Progenitor cell of endocrine pancreas (in vitro differentiated cells): ENCODE results near the gene PIPOX. TPM values are rescaled to one million over a fixed set of nuclear protein-coding genes. Genes with fewer than 3 reads are reported as not detected.

Source experiments
- DNase-seq: peaks from one replicate; pipeline ENCODE4 v3.0.0; 2021; ENCODE audit warnings: low spot score; ENCODE audit not compliant: unreplicated experiment
- H3K27ac Mint-ChIP-seq: 2 replicates; pipeline ENCODE4 v1.8.0; 2021; ENCODE audit warnings: mild to moderate bottlenecking, moderate library complexity, mixed read lengths
- H3K27me3 Mint-ChIP-seq: 2 replicates; pipeline ENCODE4 v1.8.0; 2021; ENCODE audit warnings: mixed read lengths
- H3K36me3 Mint-ChIP-seq: 2 replicates; pipeline ENCODE4 v1.8.0; 2022; ENCODE audit warnings: mixed read lengths; ENCODE audit not compliant: insufficient read depth
- H3K4me1 Mint-ChIP-seq: 2 replicates; pipeline ENCODE4 v1.8.0; 2021; ENCODE audit warnings: low read depth, mixed read lengths
- H3K4me3 Mint-ChIP-seq: 2 replicates; pipeline ENCODE4 v1.8.0; 2021; ENCODE audit warnings: low read depth, mild to moderate bottlenecking, moderate library complexity, mixed read lengths
- H3K9me3 Mint-ChIP-seq: 2 replicates; pipeline ENCODE4 v1.8.0; 2021; ENCODE audit warnings: low read depth, mixed read lengths
- total RNA-seq: library from RNA; stranded (reverse); gene quantifications from 2 replicates; pipeline ENCODE4 v1.2.1, GENCODE V29; 2021
- TF ChIP-seq, protein P1 (sequence below): fragments of 200-600 bp; sonication (generic); IDR thresholded peaks from one replicate; pipeline ENCODE4 v1.5.0; 2021; ENCODE audit warnings: antibody characterized with exemption, mild to moderate bottlenecking; ENCODE audit not compliant: unreplicated experiment

Gene PIPOX
- total RNA-seq, 1 donor from 2014 or later, result 5.3 TPM

DNA sequence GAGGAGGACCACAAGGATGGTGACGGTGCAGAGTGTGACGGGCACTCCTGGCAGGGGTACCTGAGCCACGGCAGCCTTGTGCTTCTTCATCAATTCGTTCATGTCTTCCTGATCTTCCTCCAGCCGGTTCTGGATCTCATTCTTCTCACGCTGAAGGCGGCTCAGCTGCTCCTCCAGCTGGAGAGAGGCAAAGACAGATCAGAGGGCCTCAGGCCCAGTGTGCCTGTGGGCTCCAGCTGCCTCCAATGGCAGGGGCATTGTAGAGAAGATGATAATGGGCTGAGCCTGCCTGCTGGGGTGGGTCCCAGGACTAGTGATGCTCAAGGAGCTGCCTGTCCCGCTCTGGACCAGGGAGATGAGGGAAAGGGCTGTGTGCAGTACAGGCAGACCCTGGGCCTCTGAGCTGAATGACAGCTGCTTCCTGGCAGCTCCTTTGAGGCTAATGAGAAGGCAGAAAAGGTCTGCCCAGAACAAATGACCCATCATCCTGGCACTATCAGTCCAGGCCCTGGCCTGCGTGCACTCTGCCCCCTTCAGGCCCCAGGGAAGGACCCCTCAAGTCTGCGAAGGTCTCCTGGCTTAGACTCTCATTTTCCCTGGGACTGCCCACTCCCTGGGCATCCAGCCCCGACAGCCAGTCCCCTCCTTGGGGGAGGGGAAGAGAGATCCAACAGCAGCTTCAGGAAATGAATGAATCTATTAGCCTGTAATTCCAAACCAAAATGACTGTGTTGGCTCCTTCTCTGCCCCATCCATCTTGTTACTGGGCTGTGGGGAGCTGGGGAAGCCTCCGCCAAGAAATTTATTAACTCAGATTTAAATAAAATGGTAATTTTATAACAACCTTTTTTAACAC, 48.0 kb downstream of the PIPOX start:
- DNase-seq, result no peak
- H3K36me3 Mint-ChIP-seq, result peaks cover 15% of the 10 kb centered on the region
- H3K9me3 Mint-ChIP-seq, result no peaks in the 10 kb centered on the region
- TF ChIP-seq, protein P1, sequence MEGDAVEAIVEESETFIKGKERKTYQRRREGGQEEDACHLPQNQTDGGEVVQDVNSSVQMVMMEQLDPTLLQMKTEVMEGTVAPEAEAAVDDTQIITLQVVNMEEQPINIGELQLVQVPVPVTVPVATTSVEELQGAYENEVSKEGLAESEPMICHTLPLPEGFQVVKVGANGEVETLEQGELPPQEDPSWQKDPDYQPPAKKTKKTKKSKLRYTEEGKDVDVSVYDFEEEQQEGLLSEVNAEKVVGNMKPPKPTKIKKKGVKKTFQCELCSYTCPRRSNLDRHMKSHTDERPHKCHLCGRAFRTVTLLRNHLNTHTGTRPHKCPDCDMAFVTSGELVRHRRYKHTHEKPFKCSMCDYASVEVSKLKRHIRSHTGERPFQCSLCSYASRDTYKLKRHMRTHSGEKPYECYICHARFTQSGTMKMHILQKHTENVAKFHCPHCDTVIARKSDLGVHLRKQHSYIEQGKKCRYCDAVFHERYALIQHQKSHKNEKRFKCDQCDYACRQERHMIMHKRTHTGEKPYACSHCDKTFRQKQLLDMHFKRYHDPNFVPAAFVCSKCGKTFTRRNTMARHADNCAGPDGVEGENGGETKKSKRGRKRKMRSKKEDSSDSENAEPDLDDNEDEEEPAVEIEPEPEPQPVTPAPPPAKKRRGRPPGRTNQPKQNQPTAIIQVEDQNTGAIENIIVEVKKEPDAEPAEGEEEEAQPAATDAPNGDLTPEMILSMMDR, result no peak
- peaks cover 10% of the 10 kb centered on the region for H3K4me1 Mint-ChIP-seq
- no peaks in the 10 kb centered on the region for H3K27me3 Mint-ChIP-seq
- no peak overlapping the region for H3K4me3 Mint-ChIP-seq
- no peak overlapping the region for H3K27ac Mint-ChIP-seq

DNA sequence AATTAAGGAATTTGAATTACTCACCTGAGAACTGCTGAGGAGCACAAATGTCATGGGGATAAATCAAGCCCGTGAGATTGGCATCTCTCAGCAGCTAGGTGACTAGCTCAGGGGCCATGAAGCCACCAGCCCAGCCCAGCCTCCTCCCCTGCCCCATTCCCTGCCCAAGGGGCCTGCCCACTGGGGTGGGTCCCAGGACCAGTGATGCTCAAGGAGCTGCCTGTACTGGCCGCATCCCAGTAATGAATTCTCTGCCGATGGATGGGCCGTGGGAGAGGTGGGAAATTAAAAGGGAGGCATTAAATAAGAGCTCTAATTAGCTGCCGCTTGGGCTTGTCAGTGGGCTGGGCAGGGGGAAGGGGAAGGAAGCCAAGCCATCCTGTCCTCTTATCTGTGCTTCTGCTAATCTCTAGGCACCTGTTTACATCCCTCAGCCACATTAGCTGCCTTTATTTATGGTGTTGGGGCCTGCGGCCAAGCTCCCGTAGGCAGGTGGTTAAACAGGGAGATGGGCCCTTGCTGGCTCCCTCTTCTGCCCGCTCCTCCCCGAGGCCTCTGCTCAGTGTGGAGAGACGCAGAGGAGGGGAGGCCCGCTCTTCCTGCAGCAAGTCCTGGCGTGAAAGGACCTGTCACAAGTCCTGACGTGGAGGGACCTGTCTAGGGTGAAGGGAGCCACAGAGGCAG, 48.8 kb downstream of the PIPOX start:
- TF ChIP-seq, protein P1, result no peak
- Mint-ChIP-seq H3K27me3 (no peaks in the 10 kb centered on the region), H3K4me1 (peaks cover 9% of the 10 kb centered on the region), H3K27ac (peak overlapping the region; percentile 56), H3K4me3 (no peak overlapping the region), H3K9me3 (no peaks in the 10 kb centered on the region), H3K36me3 (peaks cover 18% of the 10 kb centered on the region)
- DNase-seq, result no peak

DNA sequence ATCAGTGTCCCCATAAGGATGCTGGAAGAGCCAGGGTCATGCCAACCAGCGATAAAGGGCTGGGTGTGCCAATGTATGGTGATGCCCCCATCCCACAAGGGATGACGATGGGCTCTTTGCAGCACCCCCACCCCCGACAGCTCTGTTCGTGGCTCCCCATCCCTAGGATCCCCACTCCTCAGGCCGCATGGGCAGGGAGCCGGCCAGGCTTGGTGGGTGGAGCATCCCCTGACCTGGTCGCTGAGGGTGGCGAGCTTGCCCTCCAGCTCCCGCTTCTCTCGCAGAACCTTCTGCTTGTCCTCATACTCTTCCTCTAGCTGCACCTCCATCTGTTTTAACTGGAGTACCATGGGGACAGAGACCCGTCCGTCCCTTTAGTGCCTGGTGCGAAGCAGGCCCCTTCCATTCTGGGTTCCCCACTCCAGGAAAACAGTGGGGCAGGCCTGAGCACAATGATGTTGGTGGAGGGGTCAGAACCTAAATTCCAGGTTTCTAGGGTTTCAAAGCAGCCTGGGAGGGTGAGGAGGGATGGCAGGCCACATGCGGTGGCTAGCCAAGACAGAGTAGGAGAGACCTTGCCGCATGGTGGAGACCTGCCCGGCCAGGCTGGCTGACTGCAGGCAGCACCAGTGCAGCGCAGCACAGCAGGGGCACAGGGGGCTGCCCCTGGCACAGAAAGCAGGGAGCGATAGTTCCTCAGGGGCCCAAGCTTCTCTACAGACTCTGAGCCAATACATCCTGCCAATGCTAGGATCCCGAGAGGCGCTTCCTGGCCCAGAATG, 50.3 kb downstream of the PIPOX start:
- TF ChIP-seq, protein P1, result no peak
- no peaks in the 10 kb centered on the region for H3K27me3 Mint-ChIP-seq
- no peak overlapping the region for H3K27ac Mint-ChIP-seq
- H3K4me1 Mint-ChIP-seq, result peaks cover 9% of the 10 kb centered on the region
- no peak for DNase-seq
- H3K4me3 Mint-ChIP-seq, result no peak overlapping the region
- no peaks in the 10 kb centered on the region for H3K9me3 Mint-ChIP-seq
- peaks cover 22% of the 10 kb centered on the region for H3K36me3 Mint-ChIP-seq

DNA sequence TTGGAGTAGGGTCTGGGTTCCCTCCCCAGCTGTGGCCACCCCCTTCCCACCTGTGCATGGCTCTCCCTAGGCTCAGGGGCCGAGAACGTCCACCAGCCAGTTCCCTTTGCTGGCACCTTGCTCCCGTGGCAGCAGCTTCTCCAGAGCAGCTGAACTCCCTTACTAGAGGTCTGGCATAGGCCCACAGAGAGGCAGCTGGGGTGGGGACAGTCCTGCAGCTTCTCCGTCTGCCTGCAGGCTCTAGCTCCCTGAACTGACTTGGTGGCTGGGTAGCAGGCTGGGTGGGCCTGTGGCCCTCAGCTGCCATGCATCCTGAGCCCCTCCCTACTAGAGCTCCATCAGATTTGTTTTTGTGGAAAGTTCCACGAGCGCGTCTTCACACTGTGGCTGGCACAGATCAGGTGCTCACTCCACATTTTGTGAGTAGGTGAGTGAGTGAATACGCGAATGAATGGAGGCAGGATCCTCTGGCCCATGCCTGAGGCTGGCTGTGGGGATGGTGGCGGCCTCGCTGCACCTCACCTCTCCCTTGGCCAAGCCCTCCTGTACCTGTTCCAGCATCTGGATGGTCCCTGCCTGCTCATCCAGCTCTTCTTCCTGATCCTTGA, 51.3 kb downstream of the PIPOX start:
- no peaks in the 10 kb centered on the region for H3K27me3 Mint-ChIP-seq
- H3K4me1 Mint-ChIP-seq, result peaks cover 9% of the 10 kb centered on the region
- no peak overlapping the region for H3K27ac Mint-ChIP-seq
- no peaks in the 10 kb centered on the region for H3K9me3 Mint-ChIP-seq
- no peak for DNase-seq
- TF ChIP-seq, protein P1, result no peak
- H3K4me3 Mint-ChIP-seq, result no peak overlapping the region
- H3K36me3 Mint-ChIP-seq, result peaks cover 19% of the 10 kb centered on the region

DNA sequence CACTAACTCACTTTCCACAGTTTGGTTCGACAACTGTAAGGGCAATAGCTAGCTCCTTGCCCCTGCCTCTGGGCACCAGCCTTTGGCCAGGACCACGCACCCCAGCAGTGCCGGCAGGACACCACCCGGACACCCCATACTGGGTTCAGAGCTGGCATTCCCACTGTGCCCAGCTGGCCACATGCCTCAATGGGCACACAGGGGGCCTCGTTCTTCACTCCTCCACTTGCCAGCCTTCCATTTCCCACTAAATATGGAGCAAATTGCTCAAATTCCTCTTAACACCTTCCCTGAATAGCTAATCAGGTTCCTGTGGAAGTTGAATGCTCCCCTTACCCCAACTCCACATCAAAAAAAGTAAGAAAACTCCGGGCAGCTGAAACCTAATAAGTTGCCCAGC, 52.5 kb downstream of the PIPOX start:
- Mint-ChIP-seq H3K4me3 (no peak overlapping the region), H3K9me3 (no peaks in the 10 kb centered on the region), H3K27me3 (no peaks in the 10 kb centered on the region), H3K27ac (no peak overlapping the region), H3K36me3 (peaks cover 18% of the 10 kb centered on the region), H3K4me1 (peaks cover 12% of the 10 kb centered on the region)
- no peak for DNase-seq
- TF ChIP-seq, protein P1, result no peak
